GM12878 (cell line): Measurements from ENCODE around the gene ARMC9. TPM values are rescaled to one million over a fixed set of nuclear protein-coding genes. Genes with fewer than 3 reads are reported as not detected.

Experiments used
- ATAC-seq: fragments of 200-7000 bp; cut with Tn5 transposase; 3 replicates; pipeline ENCODE4 v1.9.1; 2020; ENCODE audit warnings: mild to moderate bottlenecking, moderate library complexity
- BruUV-seq: library from RNA; stranded (reverse); fragments of 400-500 nt; replicated peaks from 2 replicates; lab custom pipeline; 2021; lab: Mats Ljungman, UMichigan
- CTCF ChIA-PET: fragments of 300-600 bp; sonication (Branson Sonifier 250); formaldehyde crosslinking; extraction: SDS; loops from one replicate; lab custom pipeline; 2021; ENCODE audit warnings: inconsistent platforms; lab: Yijun Ruan, JAX
- POLR2A ChIA-PET: fragments of 350-600 bp; formaldehyde crosslinking; extraction: SDS; loops from one replicate; lab custom pipeline; 2021; ENCODE audit warnings: inconsistent platforms; lab: Charles Lee
- RAD21 ChIA-PET: fragments of 300-600 bp; sonication (Branson Sonifier 250); formaldehyde crosslinking; loops from one replicate; lab custom pipeline; 2023; ENCODE audit warnings: antibody characterized with exemption; ENCODE audit not compliant: unreplicated experiment; lab: Charles Lee
- SMC1A ChIA-PET: fragments of 300-600 bp; sonication (Branson Sonifier 250); formaldehyde crosslinking; loops from one replicate; lab custom pipeline; 2023; ENCODE audit not compliant: unreplicated experiment, uncharacterized antibody; lab: Charles Lee
- DNase-seq: peaks from one replicate; pipeline ENCODE4 v3.0.0-alpha.2; 2011; ENCODE audit warnings: low read depth, low spot score
- FAIRE-seq: peaks from 3 replicates; lab custom pipeline; 2011; peaks lifted over from hg19 to GRCh38; lab: Jason Lieb, UNC
- H2AFZ ChIP-seq: 2 replicates; pipeline ENCODE4 v1.6.0; 2011; ENCODE audit warnings: low read depth, low read length, control low read depth; ENCODE audit not compliant: control insufficient read depth
- H3K27ac ChIP-seq: 2 replicates; pipeline ENCODE4 v1.5.1; 2011; ENCODE audit warnings: control low read depth; ENCODE audit not compliant: control insufficient read depth, insufficient read depth
- H3K27me3 ChIP-seq, 2 experiments: replicated peaks in 1 of 2; 2 replicates each; pipeline versions ENCODE4 v1.6.0 to v1.6.1; 2011; ENCODE audit warnings: low read length in 1 of 2; ENCODE audit not compliant: control insufficient read depth in 2 of 2, insufficient read depth in 2 of 2
- H3K36me3 ChIP-seq, 2 experiments: 2 replicates each; pipeline ENCODE4 v1.5.1; 2011; ENCODE audit warnings: low read length in 1 of 2; ENCODE audit not compliant: control insufficient read depth in 2 of 2, insufficient read depth in 2 of 2
- H3K4me1 ChIP-seq: 2 replicates; pipeline ENCODE4 v1.6.1; 2011; ENCODE audit warnings: mild to moderate bottlenecking, low read length, moderate library complexity, mixed read lengths; ENCODE audit not compliant: control insufficient read depth, insufficient read depth
- H3K4me2 ChIP-seq: 2 replicates; pipeline ENCODE4 v1.6.0; 2011; ENCODE audit warnings: control low read depth; ENCODE audit not compliant: control insufficient read depth, insufficient read depth
- H3K4me3 ChIP-seq: fragments of 200-600 bp; sonication (generic); 2 replicates; pipeline ENCODE4 v1.5.1; 2016
- H3K79me2 ChIP-seq: 2 replicates; pipeline ENCODE4 v1.6.0; 2011; ENCODE audit warnings: low read length; ENCODE audit not compliant: control insufficient read depth, insufficient read depth
- H3K9ac ChIP-seq: 2 replicates; pipeline ENCODE4 v1.8.0; 2011; ENCODE audit warnings: low read length, control low read depth, mixed read lengths; ENCODE audit not compliant: control insufficient read depth, insufficient read depth
- H3K9me3 ChIP-seq: replicated peaks from 3 replicates; pipeline ENCODE4 v1.5.1; 2011; ENCODE audit warnings: mild to moderate bottlenecking, low read length; ENCODE audit not compliant: control insufficient read depth, insufficient read depth
- H4K20me1 ChIP-seq: 2 replicates; pipeline ENCODE4 v1.6.0; 2011; ENCODE audit not compliant: control insufficient read depth, insufficient read depth
- ATF3 ChIP-seq: IDR thresholded peaks from 2 replicates; pipeline ENCODE4 v1.6.1; 2011; ENCODE audit warnings: low read depth, mild to moderate bottlenecking, low read length, moderate library complexity, borderline replicate concordance; ENCODE audit errors: extremely low read depth
- CBX5 ChIP-seq: sonication (generic); IDR thresholded peaks from 2 replicates; pipeline ENCODE4 v1.6.1; 2016; ENCODE audit warnings: low read depth, moderate library complexity, mild to moderate bottlenecking, inconsistent platforms
- GABPA ChIP-seq: IDR thresholded peaks from 2 replicates; pipeline ENCODE4 v1.6.1; 2014; ENCODE audit warnings: antibody characterized with exemption, low read depth, mild to moderate bottlenecking, inconsistent platforms
- HSF1 ChIP-seq: fragments of 150-350 bp; IDR thresholded peaks from 2 replicates; pipeline ENCODE4 v1.6.1; 2014; ENCODE audit warnings: mild to moderate bottlenecking, low read depth, low read length
- JUNB ChIP-seq: IDR thresholded peaks from 2 replicates; pipeline ENCODE4 v1.6.1; 2016; ENCODE audit warnings: antibody characterized with exemption, mild to moderate bottlenecking
- MEF2A ChIP-seq: IDR thresholded peaks from 2 replicates; pipeline ENCODE4 v1.6.1; 2011; ENCODE audit warnings: low read depth, mild to moderate bottlenecking, low read length, moderate library complexity; ENCODE audit not compliant: insufficient read depth
- MYC ChIP-seq: IDR thresholded peaks from 2 replicates; pipeline ENCODE4 v1.6.1; 2011; ENCODE audit warnings: mild to moderate bottlenecking, low read length, moderate library complexity, inconsistent platforms; ENCODE audit not compliant: insufficient read depth, insufficient replicate concordance, insufficient read length, severe bottlenecking
- NFYB ChIP-seq: IDR thresholded peaks from 2 replicates; pipeline ENCODE4 v1.6.1; 2011; ENCODE audit warnings: low read depth, mild to moderate bottlenecking, low read length, improper control_type of control experiment, moderate library complexity; ENCODE audit not compliant: insufficient read depth
- RAD21 ChIP-seq: IDR thresholded peaks from 2 replicates; pipeline ENCODE4 v1.6.1; 2011; ENCODE audit warnings: mild to moderate bottlenecking, low read depth, low read length, moderate library complexity; ENCODE audit not compliant: insufficient read depth
- ZBED1 ChIP-seq: IDR thresholded peaks from 2 replicates; pipeline ENCODE4 v1.6.1; 2016; ENCODE audit warnings: borderline replicate concordance
- ZBTB11 ChIP-seq: fragments of 450-650 bp; formaldehyde crosslinking; IDR thresholded peaks from 2 replicates; pipeline ENCODE4 v1.5.0; 2022; ENCODE audit warnings: mild to moderate bottlenecking, missing genetic modification characterization
- ZNF622 ChIP-seq: fragments of 450-650 bp; IDR thresholded peaks from 2 replicates; pipeline ENCODE4 v1.6.1; 2017; ENCODE audit warnings: mild to moderate bottlenecking, inconsistent platforms
- WGBS: methylation state at CpG from one replicate; pipeline ENCODE4 v1.1.6; 2016; ENCODE audit warnings: low lambda C conversion rate; ENCODE audit not compliant: insufficient replicate concordance, insufficient coverage; ENCODE audit errors: missing lambda C conversion rate; 5-methylcytosine and 5-hydroxymethylcytosine counted together
- in situ Hi-C: fragments of 300-500 bp; cut with MboI; formaldehyde crosslinking; loops from 9 replicates; pipeline ENCODE4 v1.14.3; 2018; ENCODE audit warnings: mixed read lengths
- intact Hi-C: fragments of 100-400 bp; cut with micrococcal nuclease; formaldehyde crosslinking; loops from one replicate; pipeline ENCODE4 v1.14.2; 2022; ENCODE audit not compliant: unreplicated experiment
- polyA plus RNA-seq, 11 experiments: library from polyadenylated mRNA; depleted of rRNA in 4 of 11; unstranded in 6 of 11; stranded (reverse) in 5 of 11; fragments of >200 nt; fragmentation: Nextera tagmentation in 4 of 11; fragmentation: Illumina TruSeq in 1 of 11; extraction: Ambion mirVana in 4 of 11; extraction: Trizol in 1 of 11; gene quantifications; 1 replicate in 1 of 11; 2 replicates in 10 of 11; pipeline versions ENCODE4 v1.2.1 to v1.2.3, GENCODE V29; 2011 to 2016; ENCODE audit warnings: inconsistent platforms in 2 of 11, missing spikeins in 2 of 11, low read depth in 1 of 11
- total RNA-seq, 4 experiments: library from RNA; depleted of rRNA in 3 of 4; stranded (reverse); fragments of >200 nt in 3 of 4; fragmentation: Illumina TruSeq in 1 of 4; extraction: Trizol in 1 of 4; gene quantifications; 2 replicates each; pipeline versions ENCODE4 v1.2.1 to v1.2.3, GENCODE V29; 2013 to 2021

The ARMC9 gene
- total and polyA plus RNA-seq, 10 of the 15 experiments (the other 5 are each of a cell fraction or from before 2014, with no cell fraction given), result 3.8 to 21.8 (median 10.4) TPM

- no peak for TF ChIP-seq JUNB
- TF ChIP-seq GABPA, result no peak
- no peak for TF ChIP-seq HSF1
- TF ChIP-seq ZNF622, result no peak
- no peak for TF ChIP-seq MYC
- TF ChIP-seq RAD21, result no peak
These were observed 10.5 kb upstream of the ARMC9 start (continued) for GRCh38 chr2:231187736-231188505.

GRCh38 chr2:231188506-231189170 is 9.8 kb upstream of the ARMC9 start:
- RAD21 ChIA-PET, result interaction anchor here (0.9 kb wide), 1 partner anchor 9 kb away, joined by 3 read pairs; no protein-coding TSS in a partner anchor
- no peak overlapping the region for H2AFZ ChIP-seq
- no peaks in the 10 kb centered on the region for H3K27me3 ChIP-seq
- H4K20me1 ChIP-seq, result no peaks in the 10 kb centered on the region
- SMC1A ChIA-PET, result interaction anchor here (1.7 kb wide), 1 partner anchor 84 kb away, joined by 5 read pairs; no protein-coding TSS in a partner anchor
- intact Hi-C loops, result no loop called here
- H3K79me2 ChIP-seq, result no peaks in the 10 kb centered on the region
- no peak overlapping the region for H3K4me2 ChIP-seq
- H3K4me3 ChIP-seq, result no peak overlapping the region
- WGBS, result 64% methylated on average over 6 of the region's 6 CpGs
- H3K9me3 ChIP-seq, result no peaks in the 10 kb centered on the region
- CTCF ChIA-PET, result interaction anchor here (0.6 to 0.9 kb wide), 2 partner anchors 9 to 14 kb away, joined by 3 read pairs; no protein-coding TSS in a partner anchor
- no peaks in the 10 kb centered on the region for H3K36me3 ChIP-seq
- H3K27ac ChIP-seq, result no peak overlapping the region
- H3K4me1 ChIP-seq, result no peaks in the 10 kb centered on the region
- FAIRE-seq (no peak), ATAC-seq (no peak), DNase-seq (no peak)
- no peak overlapping the region for H3K9ac ChIP-seq
- in situ Hi-C loops, result no loop called here
- POLR2A ChIA-PET, result interaction anchor here (0.6 kb wide), 1 partner anchor 12 kb away, joined by 4 read pairs; no protein-coding TSS in a partner anchor
- BruUV-seq, result no TSS peak
- no peak for TF ChIP-seq ATF3
- TF ChIP-seq MEF2A, result no peak
- no peak for TF ChIP-seq ZBTB11
- TF ChIP-seq CBX5, result no peak
- TF ChIP-seq NFYB, result no peak
- no peak for TF ChIP-seq ZBED1
